HEK293T (cell line): Measurements from ENCODE around the gene CCDC142.

Experiments used
- CTCF ChIA-PET: fragments of 350-600 bp; formaldehyde crosslinking; extraction: SDS; loops from one replicate; lab custom pipeline; 2021; ENCODE audit warnings: antibody characterized with exemption, inconsistent platforms; lab: Yijun Ruan, JAX
- POLR2A ChIA-PET: fragments of 350-600 bp; formaldehyde crosslinking; extraction: SDS; loops from one replicate; lab custom pipeline; 2020; ENCODE audit warnings: antibody characterized with exemption, inconsistent platforms; lab: Yijun Ruan, JAX
- DNase-seq: peaks from one replicate; pipeline ENCODE4 v3.0.0; 2012; ENCODE audit warnings: mixed read lengths; ENCODE audit errors: extremely low spot score
- ARNT ChIP-seq: fragments of 450-650 bp; IDR thresholded peaks from 2 replicates; pipeline ENCODE4 v1.6.1; 2017; ENCODE audit warnings: mild to moderate bottlenecking
- BHLHE40 ChIP-seq: fragments of 450-650 bp; IDR thresholded peaks from 2 replicates; pipeline ENCODE4 v1.6.1; 2016; ENCODE audit warnings: mild to moderate bottlenecking, moderate library complexity, borderline replicate concordance
- CTBP1 ChIP-seq: fragments of 450-650 bp; IDR thresholded peaks from 2 replicates; pipeline ENCODE4 v1.6.1; 2016; ENCODE audit warnings: borderline replicate concordance
- ELF4 ChIP-seq: fragments of 450-650 bp; IDR thresholded peaks from 2 replicates; pipeline ENCODE4 v1.6.1; 2017; ENCODE audit warnings: antibody characterized with exemption
- FOXA1 ChIP-seq: fragments of 450-650 bp; IDR thresholded peaks from 2 replicates; pipeline ENCODE4 v1.6.1; 2016; ENCODE audit warnings: mild to moderate bottlenecking
- FOXK2 ChIP-seq: fragments of 450-650 bp; IDR thresholded peaks from 2 replicates; pipeline ENCODE4 v1.6.1; 2016; ENCODE audit warnings: mild to moderate bottlenecking
- FOXM1 ChIP-seq: fragments of 450-650 bp; IDR thresholded peaks from 2 replicates; pipeline ENCODE4 v1.6.1; 2017; ENCODE audit warnings: mild to moderate bottlenecking, borderline replicate concordance
- HDGF ChIP-seq: fragments of 450-650 bp; IDR thresholded peaks from 2 replicates; pipeline ENCODE4 v1.6.1; 2017; ENCODE audit warnings: antibody characterized with exemption, borderline replicate concordance
- L3MBTL2 ChIP-seq: fragments of 450-650 bp; conservative IDR thresholded peaks from 2 replicates; pipeline ENCODE4 v1.6.1; 2016; ENCODE audit warnings: mild to moderate bottlenecking
- LEF1 ChIP-seq: fragments of 450-650 bp; IDR thresholded peaks from 2 replicates; pipeline ENCODE4 v1.6.1; 2017; ENCODE audit warnings: mild to moderate bottlenecking, borderline replicate concordance
- NFRKB ChIP-seq: fragments of 450-650 bp; IDR thresholded peaks from 2 replicates; pipeline ENCODE4 v1.6.1; 2016; ENCODE audit warnings: mild to moderate bottlenecking, moderate library complexity
- SP1 ChIP-seq: fragments of 450-650 bp; IDR thresholded peaks from 2 replicates; pipeline ENCODE4 v1.6.1; 2017
- SUZ12 ChIP-seq: fragments of 450-650 bp; IDR thresholded peaks from 2 replicates; pipeline ENCODE4 v1.6.1; 2016; ENCODE audit warnings: mild to moderate bottlenecking
- TARDBP ChIP-seq: fragments of 450-650 bp; IDR thresholded peaks from 2 replicates; pipeline ENCODE4 v1.6.1; 2016
- ZNF384 ChIP-seq: fragments of 450-650 bp; IDR thresholded peaks from 2 replicates; pipeline ENCODE4 v1.6.1; 2016
- TF ChIP-seq, protein P1 (sequence below): fragments of 450-650 bp; IDR thresholded peaks from 2 replicates; pipeline ENCODE4 v1.6.1; 2016

Gene CCDC142

DNA sequence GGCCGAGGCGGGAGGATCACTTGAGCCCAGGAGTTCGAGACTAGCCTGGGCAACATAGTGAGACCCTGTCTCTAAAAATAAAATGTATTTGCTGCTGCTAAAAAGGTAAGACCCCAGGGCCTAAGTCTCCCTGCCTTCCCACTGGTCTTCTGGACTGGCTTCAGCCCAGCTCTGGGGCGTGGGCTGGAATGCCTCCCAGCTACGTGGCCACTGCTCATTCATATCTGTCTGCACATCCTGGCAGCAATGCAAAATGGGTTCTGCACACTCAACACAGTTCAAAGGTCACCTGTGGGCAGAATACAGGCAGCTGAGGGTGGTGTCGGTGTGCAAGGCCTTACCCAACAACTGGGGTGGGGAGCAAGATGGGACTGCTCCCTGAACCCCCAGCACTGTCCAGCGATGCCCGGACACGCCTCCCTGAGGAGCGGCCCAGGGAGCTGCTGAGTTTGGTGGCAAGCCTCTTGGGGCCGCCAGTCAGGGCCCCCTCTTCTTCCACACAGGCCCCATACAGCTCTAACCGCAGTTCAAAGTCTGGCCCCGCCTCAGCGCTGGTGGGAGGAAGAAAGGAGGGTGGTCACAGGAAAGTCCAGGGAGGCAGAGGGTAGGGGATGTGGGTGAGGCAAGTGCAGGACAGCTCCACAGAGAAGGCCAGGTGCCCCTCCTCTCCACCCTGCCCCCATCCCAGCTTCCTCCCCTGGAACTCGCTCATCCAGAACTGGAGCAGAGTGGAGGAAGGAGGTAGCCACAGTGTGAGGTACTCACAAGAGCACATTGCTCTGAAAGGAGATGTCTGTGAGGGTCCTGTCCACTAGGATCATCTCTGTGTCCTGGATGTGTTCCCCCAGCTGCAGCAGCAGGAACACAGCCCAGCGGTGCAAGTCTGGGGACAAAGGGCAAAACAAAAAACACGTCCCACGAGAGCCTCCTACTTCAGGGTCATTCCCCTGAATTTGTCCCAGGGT, 53.0 kb downstream of the CCDC142 start:
- ChIA-PET POLR2A (interaction anchor here (0.9 to 3.8 kb wide), 3 partner anchors 10 to 38 kb away, joined by 3 to 18 read pairs (median 3); partner anchors contain the start of gene INO80B), CTCF (no interaction called here)
- no peak for TF ChIP-seq NFRKB
- TF ChIP-seq ELF4: no peak
- no peak for TF ChIP-seq TARDBP
- TF ChIP-seq L3MBTL2: no peak
- no peak for TF ChIP-seq FOXA1
- TF ChIP-seq FOXK2: no peak
- TF ChIP-seq ARNT: no peak
- no peak for TF ChIP-seq FOXM1
- no peak for TF ChIP-seq SP1
- TF ChIP-seq CTBP1: no peak
- no peak for TF ChIP-seq LEF1
- no peak for TF ChIP-seq ZNF384
- TF ChIP-seq, protein P1, sequence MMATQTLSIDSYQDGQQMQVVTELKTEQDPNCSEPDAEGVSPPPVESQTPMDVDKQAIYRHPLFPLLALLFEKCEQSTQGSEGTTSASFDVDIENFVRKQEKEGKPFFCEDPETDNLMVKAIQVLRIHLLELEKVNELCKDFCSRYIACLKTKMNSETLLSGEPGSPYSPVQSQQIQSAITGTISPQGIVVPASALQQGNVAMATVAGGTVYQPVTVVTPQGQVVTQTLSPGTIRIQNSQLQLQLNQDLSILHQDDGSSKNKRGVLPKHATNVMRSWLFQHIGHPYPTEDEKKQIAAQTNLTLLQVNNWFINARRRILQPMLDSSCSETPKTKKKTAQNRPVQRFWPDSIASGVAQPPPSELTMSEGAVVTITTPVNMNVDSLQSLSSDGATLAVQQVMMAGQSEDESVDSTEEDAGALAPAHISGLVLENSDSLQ: no peak
- no peak for TF ChIP-seq BHLHE40
- no peak for TF ChIP-seq HDGF
- TF ChIP-seq SUZ12: no peak
- no peak for DNase-seq

DNA sequence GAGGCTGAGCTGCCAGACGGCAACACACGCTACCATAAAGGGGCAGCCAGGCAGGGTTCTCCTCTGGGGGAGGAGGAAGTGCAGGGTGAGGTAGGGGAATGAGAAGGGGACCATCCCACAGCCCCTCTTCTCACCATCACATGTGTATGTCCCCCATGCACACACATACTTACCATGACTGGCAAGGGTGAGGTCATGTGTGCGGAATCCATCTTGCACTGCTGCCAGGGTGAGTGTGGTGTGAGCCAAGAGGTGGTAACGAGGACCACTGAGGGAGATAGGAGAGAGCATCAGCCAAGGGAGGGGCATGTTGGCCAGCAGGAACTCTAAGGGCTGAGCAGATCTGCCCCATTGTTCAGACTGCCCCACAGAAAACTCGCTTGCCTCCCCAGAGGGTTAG, 54.1 kb downstream of the CCDC142 start:
- ChIA-PET POLR2A (interaction anchor here (1.0 to 3.8 kb wide), 2 partner anchors 11 to 26 kb away, joined by 3 to 18 read pairs; partner anchors contain the start of gene INO80B), CTCF (no interaction called here)
- TF ChIP-seq FOXM1 (no peak), L3MBTL2 (no peak), ELF4 (no peak), LEF1 (no peak), ARNT (no peak), HDGF (no peak), FOXK2 (no peak), SUZ12 (no peak), ZNF384 (no peak), BHLHE40 (no peak), FOXA1 (no peak), NFRKB (no peak), CTBP1 (no peak), TARDBP (no peak), SP1 (no peak)
- TF ChIP-seq, protein P1: no peak
- DNase-seq: no peak

DNA sequence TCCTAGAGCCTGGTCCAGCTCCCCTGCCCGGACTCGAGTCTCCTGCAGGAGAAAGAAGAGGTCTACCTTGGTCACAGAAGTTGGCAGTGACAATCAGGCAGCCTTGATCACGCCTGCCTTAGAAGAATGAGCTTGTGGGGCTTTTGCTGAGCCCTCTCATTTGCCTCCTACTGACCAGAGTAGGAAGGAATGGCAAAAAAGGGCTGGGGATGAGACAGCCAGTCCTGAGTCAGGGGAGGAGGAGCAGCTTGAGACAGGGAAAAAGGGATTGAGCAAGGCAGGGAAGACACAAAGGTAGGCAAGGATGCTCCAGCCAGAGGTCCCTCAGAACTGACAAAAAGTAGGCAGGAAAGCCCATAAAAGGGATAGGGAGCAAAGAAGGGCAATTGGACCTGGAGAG, 55.2 kb downstream of the CCDC142 start:
- CTCF ChIA-PET: interaction anchor here (0.5 kb wide), 1 partner anchor 150 kb away, joined by 3 read pairs; no protein-coding TSS in a partner anchor
- DNase-seq: no peak
- POLR2A ChIA-PET: interaction anchor here (0.9 to 3.8 kb wide), 3 partner anchors 12 to 36 kb away, joined by 3 to 18 read pairs (median 6); partner anchors contain the start of gene WBP1
- no peak for TF ChIP-seq ZNF384
- no peak for TF ChIP-seq LEF1
- no peak for TF ChIP-seq TARDBP
- TF ChIP-seq SUZ12: no peak
- no peak for TF ChIP-seq FOXA1
- no peak for TF ChIP-seq HDGF
- TF ChIP-seq FOXM1: no peak
- TF ChIP-seq SP1: no peak
- no peak for TF ChIP-seq CTBP1
- TF ChIP-seq ARNT: no peak
- no peak for TF ChIP-seq ELF4
- TF ChIP-seq FOXK2: no peak
- no peak for TF ChIP-seq NFRKB
- TF ChIP-seq BHLHE40: no peak

DNA sequence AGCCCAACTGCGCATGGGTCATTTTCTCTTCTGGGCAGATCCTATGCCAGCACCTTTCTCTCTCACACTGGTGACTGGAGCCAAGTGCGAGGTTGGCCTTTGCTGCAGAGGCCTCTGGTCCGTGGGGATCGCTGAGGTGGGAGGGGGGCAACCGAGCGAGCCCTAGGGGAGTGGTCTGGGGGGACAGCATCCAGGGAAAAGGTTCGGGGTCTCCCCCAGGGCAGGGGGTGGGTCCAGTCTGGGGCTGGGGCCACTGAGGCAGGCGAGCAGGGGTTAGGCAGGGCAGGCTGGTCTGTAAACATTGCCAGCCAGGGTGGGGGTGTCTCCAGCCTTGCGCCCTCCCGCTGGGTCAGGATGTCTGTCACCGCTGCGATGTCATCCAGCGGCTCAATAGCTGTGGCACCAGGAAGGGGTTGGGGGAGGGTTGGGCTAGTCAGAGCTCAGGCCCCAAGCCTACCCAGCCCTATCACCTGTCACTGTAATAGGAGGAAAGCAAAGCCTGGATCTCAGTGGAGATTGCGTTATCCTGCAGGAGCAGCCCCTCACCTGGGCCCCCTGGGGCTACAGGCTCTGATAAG, 56.5 kb downstream of the CCDC142 start:
- POLR2A ChIA-PET: interaction anchor here (1.1 to 2.0 kb wide), 2 partner anchors 31 to 32 kb away, joined by 5 to 7 read pairs; partner anchors contain the start of gene WBP1
- DNase-seq: no peak
- TF ChIP-seq SUZ12 (no peak), NFRKB (no peak), TARDBP (no peak), FOXA1 (no peak), BHLHE40 (no peak)
- CTCF ChIA-PET: no interaction called here

DNA sequence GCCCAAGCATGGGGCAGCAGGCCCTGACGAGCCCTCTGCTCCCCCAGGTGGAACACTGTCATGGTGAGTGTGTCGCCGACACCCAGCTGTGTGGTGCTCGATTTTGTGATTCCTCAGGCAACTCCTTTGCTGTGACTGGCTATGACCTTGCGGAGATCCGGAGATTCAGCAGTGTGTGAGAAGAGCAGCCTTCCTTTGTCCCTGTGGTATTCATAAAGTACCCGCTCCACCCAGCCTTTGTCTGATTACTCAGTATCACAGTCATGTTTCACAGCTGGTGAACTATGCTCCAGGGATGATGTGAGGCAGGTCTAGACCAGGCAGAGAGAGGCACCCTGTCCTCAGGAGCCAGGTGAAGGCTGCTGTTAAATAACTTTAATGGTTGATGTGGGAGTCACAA, 57.3 kb downstream of the CCDC142 start:
- no peak for TF ChIP-seq SP1
- no peak for TF ChIP-seq SUZ12
- no peak for TF ChIP-seq ZNF384
- ChIA-PET CTCF (no interaction called here), POLR2A (interaction anchor here (1.0 to 2.0 kb wide), 3 partner anchors 15 to 33 kb away, joined by 4 to 7 read pairs (median 5); partner anchors contain the start of gene WBP1)
- DNase-seq: no peak

DNA sequence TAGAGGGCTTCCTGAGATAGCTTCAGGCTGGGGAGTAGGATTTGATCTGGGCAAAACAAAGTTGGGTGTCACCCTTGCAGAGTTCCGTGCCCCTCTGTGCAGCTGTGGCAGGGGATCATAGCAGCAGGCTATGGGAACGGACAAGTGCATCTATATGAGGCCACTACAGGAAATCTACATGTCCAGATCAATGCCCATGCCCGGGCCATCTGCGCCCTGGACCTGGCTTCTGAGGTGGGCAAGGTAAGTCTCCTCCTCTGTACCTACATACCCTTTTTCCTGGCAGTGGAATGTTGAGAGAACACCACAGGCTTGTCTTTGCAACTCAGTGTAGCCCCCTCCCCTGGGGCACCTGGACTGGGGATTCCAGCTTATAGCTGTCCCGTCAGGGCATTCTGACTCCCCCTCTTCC, 57.8 kb downstream of the CCDC142 start:
- TF ChIP-seq NFRKB: no peak
- TF ChIP-seq BHLHE40: no peak
- no peak for TF ChIP-seq TARDBP
- TF ChIP-seq FOXM1: no peak
- TF ChIP-seq L3MBTL2: no peak
- TF ChIP-seq HDGF: no peak
- no peak for TF ChIP-seq ELF4
- no peak for TF ChIP-seq FOXA1
- TF ChIP-seq FOXK2: no peak
- TF ChIP-seq SUZ12: no peak
- TF ChIP-seq ARNT: no peak
- TF ChIP-seq CTBP1: no peak
- no peak for TF ChIP-seq SP1
- TF ChIP-seq, protein P1: no peak
- no peak for TF ChIP-seq LEF1
- TF ChIP-seq ZNF384: no peak
- POLR2A ChIA-PET: interaction anchor here (1.0 to 2.0 kb wide), 3 partner anchors 16 to 34 kb away, joined by 4 to 7 read pairs (median 5); partner anchors contain the start of gene WBP1
- CTCF ChIA-PET: no interaction called here
- no peak for DNase-seq
